ENCODE results near the gene DIO1.

DNA sequence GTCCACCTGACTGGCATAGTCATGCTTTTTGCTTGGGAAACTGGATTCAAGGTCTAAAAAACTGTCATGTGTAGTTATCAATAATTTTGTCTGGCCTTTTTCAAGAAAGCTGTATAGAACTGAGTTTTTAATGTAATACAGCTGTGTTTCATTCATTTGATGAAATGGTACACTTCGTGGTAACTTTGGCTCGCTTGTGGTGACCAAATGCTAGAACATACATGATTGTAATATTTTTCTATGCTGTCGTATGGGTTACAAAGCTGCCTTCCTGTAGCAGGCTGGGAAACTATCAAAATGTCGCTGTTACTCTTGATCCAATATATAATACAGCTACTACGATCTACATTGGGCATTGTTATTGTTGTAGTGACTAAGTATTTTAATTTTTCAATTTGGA is 54.3 kb downstream of the DIO1 start:
- TF ChIP-seq ZNF274 (IDR thresholded peaks at IDR 0.05; ENCODE audit: low read depth, low read length) (no peak), YY1 (IDR thresholded peaks at IDR 0.05; ENCODE audit: insufficient read depth, insufficient read length) (no peak)

Measured in NT2/D1 (cell line).